VCaP (cell line): ENCODE results near the gene XRCC1.
A peak's percentile ranks its signal among the peaks of the same experiment; 100 is the strongest.

Experiments used
- H3K27ac ChIP-seq: fragments of 450-650 bp; 2 replicates; pipeline ENCODE4 v1.5.1; 2017
- TF ChIP-seq, protein P1 (sequence below): fragments of 450-650 bp; conservative IDR thresholded peaks from 2 replicates; pipeline ENCODE4 v1.5.1; 2017; ENCODE audit warnings: mild to moderate bottlenecking, moderate library complexity

XRCC1 gene

DNA sequence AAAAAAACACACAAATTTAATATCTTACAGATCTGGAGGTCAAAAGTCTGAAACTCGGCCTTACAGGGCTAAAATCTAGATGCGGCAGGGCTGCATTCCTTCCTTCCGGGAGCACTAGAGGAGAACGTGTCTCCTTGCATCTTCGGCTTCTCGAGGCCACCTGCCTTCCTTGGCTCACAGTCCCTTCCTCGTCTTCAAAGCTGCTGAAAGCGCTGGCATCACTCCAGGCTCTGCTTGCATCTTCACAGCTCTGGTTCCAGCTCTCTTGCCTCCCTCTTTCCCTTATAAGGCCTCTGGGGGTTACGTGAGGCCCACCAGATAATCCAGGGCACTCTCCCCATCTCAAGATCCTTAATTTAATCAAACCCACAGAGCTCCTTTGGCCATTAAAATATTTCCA, 10.5 kb downstream of the XRCC1 start:
- TF ChIP-seq, protein P1, sequence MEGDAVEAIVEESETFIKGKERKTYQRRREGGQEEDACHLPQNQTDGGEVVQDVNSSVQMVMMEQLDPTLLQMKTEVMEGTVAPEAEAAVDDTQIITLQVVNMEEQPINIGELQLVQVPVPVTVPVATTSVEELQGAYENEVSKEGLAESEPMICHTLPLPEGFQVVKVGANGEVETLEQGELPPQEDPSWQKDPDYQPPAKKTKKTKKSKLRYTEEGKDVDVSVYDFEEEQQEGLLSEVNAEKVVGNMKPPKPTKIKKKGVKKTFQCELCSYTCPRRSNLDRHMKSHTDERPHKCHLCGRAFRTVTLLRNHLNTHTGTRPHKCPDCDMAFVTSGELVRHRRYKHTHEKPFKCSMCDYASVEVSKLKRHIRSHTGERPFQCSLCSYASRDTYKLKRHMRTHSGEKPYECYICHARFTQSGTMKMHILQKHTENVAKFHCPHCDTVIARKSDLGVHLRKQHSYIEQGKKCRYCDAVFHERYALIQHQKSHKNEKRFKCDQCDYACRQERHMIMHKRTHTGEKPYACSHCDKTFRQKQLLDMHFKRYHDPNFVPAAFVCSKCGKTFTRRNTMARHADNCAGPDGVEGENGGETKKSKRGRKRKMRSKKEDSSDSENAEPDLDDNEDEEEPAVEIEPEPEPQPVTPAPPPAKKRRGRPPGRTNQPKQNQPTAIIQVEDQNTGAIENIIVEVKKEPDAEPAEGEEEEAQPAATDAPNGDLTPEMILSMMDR, result no peak
- H3K27ac ChIP-seq, result no peak overlapping the region

DNA sequence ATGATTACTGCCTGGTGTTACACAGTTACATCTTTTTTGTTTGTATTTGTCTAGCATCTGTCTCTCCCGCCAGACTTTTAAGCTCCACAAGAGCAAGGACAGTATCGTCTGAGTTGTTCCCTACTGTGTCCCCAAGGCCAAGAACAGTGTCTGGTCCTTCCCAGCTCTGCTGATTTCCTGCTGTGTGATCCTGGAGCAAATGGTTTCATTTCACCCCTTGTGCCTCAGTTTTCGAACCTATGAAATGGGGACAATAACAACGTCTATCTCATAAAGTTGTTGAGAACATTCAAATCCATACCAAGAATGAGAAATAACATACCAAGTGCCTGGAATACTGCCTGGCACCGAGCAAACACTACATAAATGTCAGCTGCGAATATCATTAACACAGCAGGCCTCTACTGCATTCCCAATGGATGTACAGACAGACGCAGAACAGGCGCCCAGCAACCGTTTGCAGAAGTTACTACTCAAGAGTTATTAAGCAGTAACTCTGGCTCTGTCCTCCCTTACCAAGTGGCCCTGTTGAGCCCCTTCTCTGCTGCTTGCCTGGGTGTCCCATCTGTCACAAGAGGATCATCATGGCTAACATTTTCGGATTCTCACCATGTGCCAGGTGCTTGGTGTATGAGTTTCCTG, 11.4 kb downstream of the XRCC1 start:
- H3K27ac ChIP-seq, result no peak overlapping the region
- TF ChIP-seq, protein P1, result no peak

DNA sequence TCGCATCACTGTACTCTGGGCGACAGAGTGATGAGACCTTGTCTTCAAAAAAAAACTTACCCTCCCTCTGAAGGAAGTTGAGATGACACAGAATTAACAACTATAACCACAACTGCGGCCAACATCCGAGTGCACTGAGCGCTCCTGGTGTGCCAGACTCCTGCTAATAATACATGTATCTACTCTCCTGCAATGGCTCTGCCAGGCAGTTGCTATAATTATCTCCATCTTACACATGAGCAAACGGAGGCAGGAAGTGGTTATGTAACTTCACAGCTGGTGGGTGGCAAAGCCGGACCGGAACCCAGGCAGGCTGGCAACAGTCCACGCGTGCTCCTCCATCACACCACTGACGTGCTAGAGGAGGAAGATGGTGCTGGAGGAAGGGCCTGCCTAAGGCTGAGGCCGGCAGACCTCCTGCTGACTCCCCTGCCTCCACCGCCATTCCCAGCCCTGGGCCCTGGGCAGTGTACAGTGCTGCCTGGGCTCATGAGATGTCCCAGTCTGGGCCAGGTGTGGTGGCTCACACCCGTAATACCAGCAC, 12.6 kb downstream of the XRCC1 start:
- TF ChIP-seq, protein P1, result no peak
- H3K27ac ChIP-seq, result no peak overlapping the region

GRCh38 chr19:43562226-43562697, 13.1 kb downstream of the XRCC1 start:
- TF ChIP-seq, protein P1, result no peak
- no peak overlapping the region for H3K27ac ChIP-seq

DNA sequence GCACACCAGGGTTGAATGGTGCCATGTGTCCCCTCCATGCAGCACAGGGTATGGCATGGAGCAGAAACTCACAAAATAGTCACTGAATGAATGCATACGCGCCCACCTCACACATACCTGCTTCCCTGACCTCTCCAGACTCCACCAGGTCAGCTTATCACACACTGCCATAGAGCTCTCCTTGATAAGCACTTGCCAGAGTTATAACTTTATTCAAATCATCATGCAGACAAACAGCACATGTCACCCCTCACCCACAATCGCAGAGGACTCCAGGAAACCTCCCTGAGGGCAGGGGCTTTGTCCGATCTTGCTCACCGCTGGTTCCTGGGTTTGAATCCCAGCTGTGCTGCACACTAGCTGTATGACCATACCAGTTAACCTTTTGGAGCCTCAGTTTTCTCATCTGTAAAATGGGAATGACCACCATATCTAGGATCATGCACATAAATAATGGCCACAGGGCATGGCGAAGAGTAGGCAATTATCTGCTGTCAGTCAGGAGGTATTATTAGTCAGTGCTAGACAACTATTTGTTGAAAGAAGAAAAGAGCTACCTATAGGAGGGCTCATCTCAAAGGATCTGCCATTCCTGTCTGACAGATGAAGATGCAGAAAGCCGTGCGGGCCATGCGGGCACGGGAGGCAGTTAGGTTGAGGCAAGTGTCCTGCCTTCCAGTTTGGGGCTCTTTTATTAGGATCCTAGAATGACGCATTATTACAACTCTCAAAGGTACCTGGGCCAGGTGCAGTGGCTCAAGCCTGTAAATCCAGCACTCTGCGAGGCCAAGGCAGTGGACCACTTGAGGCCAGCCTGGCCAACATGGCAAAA, 14.0 kb downstream of the XRCC1 start:
- no peak overlapping the region for H3K27ac ChIP-seq
- TF ChIP-seq, protein P1, result no peak

GRCh38 chr19:43560687-43561086, 14.6 kb downstream of the XRCC1 start:
- TF ChIP-seq, protein P1, result no peak; the same call in 1 of the 2 replicates
- no peak overlapping the region for H3K27ac ChIP-seq

- H3K27ac ChIP-seq, result no peak overlapping the region
- TF ChIP-seq, protein P1, result peak; percentile 91
Measured at GRCh38 chr19:43555185-43555770, 20.0 kb downstream of the XRCC1 start.
